ENCODE results near the gene DDX17. TPM values are rescaled to one million over a fixed set of nuclear protein-coding genes. Genes with fewer than 3 reads are reported as not detected.

Gene DDX17
- total and polyA plus RNA-seq, 2 of the 8 experiments (the other 6 are each of a cell fraction or from before 2014, with no cell fraction given), result 437 to 441 TPM

DNA sequence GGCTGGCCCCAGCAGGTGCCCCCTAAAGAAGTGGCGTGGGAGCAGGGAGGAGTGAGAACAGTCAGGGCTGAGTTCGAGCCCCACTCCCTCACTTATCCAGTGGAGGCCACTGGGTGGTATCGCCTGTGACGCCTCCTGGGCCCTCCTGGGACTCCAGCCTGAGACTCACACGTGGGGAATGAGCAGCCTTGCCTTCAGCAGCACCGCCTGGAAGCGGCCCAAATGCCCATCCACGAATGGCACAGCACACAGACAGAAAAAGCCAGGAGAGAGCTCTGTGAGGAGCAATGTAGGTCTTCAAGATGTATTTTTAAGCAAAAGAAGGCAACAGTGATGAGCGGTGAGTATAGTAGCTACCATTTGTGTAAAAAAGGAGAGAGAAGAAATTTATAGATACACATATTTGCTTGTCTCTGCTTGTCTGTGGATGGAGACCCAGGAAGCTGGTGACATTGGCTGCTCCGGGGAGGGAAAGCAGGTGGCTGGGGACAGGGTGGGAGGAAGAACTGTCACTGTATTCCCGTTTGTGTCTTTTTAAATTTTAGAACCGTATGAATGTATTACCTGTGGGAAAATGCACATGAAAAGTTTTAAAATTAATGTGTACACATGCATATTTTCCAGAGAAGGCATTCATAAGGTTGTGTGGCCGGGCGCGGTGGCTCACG lies 64.4 kb downstream of the DDX17 start:
- Histone ChIP-seq H3K36me3 (ENCODE audit: control insufficient read depth in 2 of 4, insufficient read depth in 4 of 4, low read length in 3 of 4) (no peaks in the 10 kb centered on the region), H4K5ac (ENCODE audit: insufficient read length, low read depth, low read length) (no peak overlapping the region), H3K4me1 (replicated peaks in 1 of 4; ENCODE audit: control insufficient read depth in 3 of 4, insufficient read depth in 4 of 4, low read length in 3 of 4) (peaks cover 0 to 2% (median 0%) of the 10 kb centered on the region in 4 experiments; a peak in 1 of 7 replicates), H3K9ac (replicated peaks in 1 of 4; ENCODE audit: extremely low read depth in 1 of 4, low read depth in 3 of 4, low read length in 3 of 4) (no peak overlapping the region), H3K14ac (ENCODE audit: insufficient read length) (no peak overlapping the region), H4K20me1 (replicated peaks in 1 of 2; ENCODE audit: control insufficient read depth in 1 of 2, insufficient read depth in 2 of 2, low read length in 2 of 2) (peaks cover 0 to 4% of the 10 kb centered on the region in 2 experiments), H3K4me2 (ENCODE audit: insufficient read depth in 1 of 2, low read depth in 2 of 2, low read length in 2 of 2) (no peak overlapping the region), H3K18ac (ENCODE audit: extremely low read depth, low read length) (no peak overlapping the region), H4K91ac (replicated peaks; ENCODE audit: insufficient read length, low read length) (no peak overlapping the region), H2AK5ac (ENCODE audit: low read depth, low read length) (no peak overlapping the region), H2AFZ (ENCODE audit: low read length) (no peak overlapping the region), H2BK15ac (ENCODE audit: low read length) (no peak overlapping the region), H2BK120ac (replicated peaks; ENCODE audit: low read depth, low read length) (no peak overlapping the region), H3K56ac (replicated peaks; ENCODE audit: insufficient read length, low read depth, low read length) (no peak overlapping the region), H3K4me3 (ENCODE audit: extremely low read depth in 1 of 4, insufficient read depth in 2 of 4, low read depth in 3 of 4, low read length in 4 of 4) (no peak overlapping the region), H3K79me2 (ENCODE audit: control insufficient read depth in 1 of 2, insufficient read depth in 2 of 2, low read length in 2 of 2) (no peaks in the 10 kb centered on the region), H3K79me1 (ENCODE audit: low read depth, low read length) (no peaks in the 10 kb centered on the region; the same call in 1 of the 2 replicates), H3K23me2 (ENCODE audit: low read depth, low read length) (no peaks in the 10 kb centered on the region), H2BK20ac (ENCODE audit: low read length) (no peak overlapping the region), H2BK12ac (ENCODE audit: low read depth, low read length) (no peak overlapping the region), H3K27ac (ENCODE audit: low read depth, low read length) (no peak overlapping the region), H3K4ac (replicated peaks; ENCODE audit: insufficient read length, low read depth, low read length) (no peak overlapping the region), H3K9me3 (ENCODE audit: insufficient read depth in 2 of 2, low read depth in 1 of 2, low read length in 1 of 2) (no peaks in the 10 kb centered on the region), H4K8ac (ENCODE audit: extremely low read depth, insufficient read depth, low read length) (no peak overlapping the region), H2BK5ac (ENCODE audit: low read depth, low read length) (no peak overlapping the region), H3K27me3 (replicated peaks in 1 of 4; ENCODE audit: control insufficient read depth in 3 of 4, extremely low read depth in 1 of 4, insufficient read depth in 3 of 4, low read length in 3 of 4) (no peaks in the 10 kb centered on the region), H3K23ac (ENCODE audit: insufficient read length) (no peak overlapping the region)
- FAIRE-seq, result no peak
- ChIA-PET CTCF (ENCODE audit: partially characterized antibody) (interaction anchor here (1.5 to 1.6 kb wide), 2 partner anchors 13 to 130 kb away, joined by 4 to 5 read pairs; no protein-coding TSS in a partner anchor), POLR2A (ENCODE audit: partially characterized antibody) (interaction anchor here (0.6 to 1.8 kb wide), 3 partner anchors 9 to 39 kb away, joined by 3 to 5 read pairs (median 3); no protein-coding TSS in a partner anchor)
- 87% methylated on average over 14 of the region's 16 CpGs; no CpG with 5 or more reads in 1 of the 2 experiments for WGBS, 2 experiments (ENCODE audit: extremely low coverage in 1 of 2, insufficient coverage in 1 of 2, insufficient read length in 1 of 2, insufficient replicate concordance in 2 of 2, low coverage in 1 of 2, low lambda C conversion rate in 2 of 2, missing lambda C conversion rate in 1 of 2)
- no peak for TF ChIP-seq SRF (IDR thresholded peaks at IDR 0.05; ENCODE audit: low read depth, low read length)
- DNase-seq (ENCODE audit: low read depth in 1 of 2, low spot score in 2 of 2), result no peak
